ENCODE measurements around the gene TRAPPC2B.

Gene TRAPPC2B

GRCh38 chr19:57406516-57407123, 43.3 kb downstream of the TRAPPC2B start:
- in situ Hi-C loops (cut with MboI; ENCODE audit: low sequenced_read_pairs, unreplicated experiment), result no loop called here
- TF ChIP-seq CTCF (IDR thresholded peaks at IDR 0.05; ENCODE audit: borderline replicate concordance, control extremely low read depth, extremely low read depth, insufficient read depth, missing control alignments), result peak; percentile 77
- peak; percentile 79 for DNase-seq (ENCODE audit: low spot score)

DNA sequence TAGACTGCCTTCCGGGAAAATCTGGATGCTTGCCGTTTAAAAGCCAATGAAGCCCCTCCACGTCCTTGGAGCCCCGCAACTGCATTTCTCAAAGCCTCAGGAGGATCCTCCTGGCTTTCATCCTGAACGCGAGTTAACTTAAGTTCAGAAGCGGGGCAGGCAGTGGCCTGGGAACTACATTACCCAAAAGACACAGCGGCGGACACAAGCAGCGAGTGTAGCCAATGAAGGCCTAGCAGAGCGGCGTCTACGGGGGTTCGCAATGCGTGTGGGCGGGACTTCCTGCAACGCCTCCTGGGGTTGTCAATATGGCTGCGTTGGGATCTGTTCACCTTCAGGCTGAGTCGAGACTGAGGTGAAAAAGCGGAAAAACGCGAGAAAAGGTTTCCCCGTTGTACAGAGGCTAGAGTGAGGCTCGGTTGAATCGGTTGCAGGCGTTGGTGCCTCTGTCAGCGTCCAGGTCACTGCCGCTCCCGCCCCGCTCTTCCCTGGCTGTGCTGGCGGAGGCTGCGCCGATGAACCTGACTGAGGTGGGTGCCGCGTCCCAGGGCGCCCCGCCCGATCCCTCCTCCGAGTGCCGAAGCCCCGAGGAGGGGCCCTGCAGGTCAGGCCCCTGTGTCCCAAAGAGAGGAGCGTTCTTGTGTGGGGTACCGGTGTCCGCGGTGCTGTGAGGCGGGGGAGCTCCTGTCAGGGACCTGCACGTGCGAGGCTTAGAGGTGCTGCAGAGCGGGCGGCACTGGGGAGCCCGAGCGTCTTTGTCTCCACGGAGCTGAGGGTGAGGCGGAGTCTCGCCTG, 47.7 kb downstream of the TRAPPC2B start, which contains the start of gene ZNF17:
ZNF17 (plus strand) TSS at position 285 of the 795 bp plus-strand sequence. CDS start 2,455 bp downstream, outside the sequence.
- DNase-seq (ENCODE audit: low spot score), result peak; percentile 94
- no peak for TF ChIP-seq CTCF (IDR thresholded peaks at IDR 0.05; ENCODE audit: borderline replicate concordance, control extremely low read depth, extremely low read depth, insufficient read depth, missing control alignments)
- in situ Hi-C loops (cut with MboI; ENCODE audit: low sequenced_read_pairs, unreplicated experiment), result no loop called here

All from GM13976 (cell line).